CD4-positive, alpha-beta T cell treated with Interleukin-15 for 1 hour (primary cell): ENCODE data around the gene C3orf49.

Source experiments
- DNase-seq: peaks from one replicate; pipeline ENCODE4 v3.0.0-alpha.2; 2020

C3orf49 gene

DNA sequence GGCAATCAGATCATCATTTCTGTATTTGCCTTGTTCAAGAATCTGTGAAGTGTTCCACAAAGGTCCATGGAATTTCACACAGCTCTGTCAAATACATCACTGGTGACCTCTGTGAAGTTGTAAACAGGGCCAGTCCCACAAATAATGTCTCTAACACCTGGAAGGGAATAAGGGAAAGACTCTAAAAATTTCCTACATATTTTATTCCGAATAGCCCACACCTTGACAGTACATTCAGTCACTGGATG lies at the start of gene C3orf49:
TSS of gene C3orf49 (plus strand) at position 149 of the 248 bp plus-strand sequence. CDS start 173 bp downstream, outside the sequence.
- DNase-seq, result no peak

DNA sequence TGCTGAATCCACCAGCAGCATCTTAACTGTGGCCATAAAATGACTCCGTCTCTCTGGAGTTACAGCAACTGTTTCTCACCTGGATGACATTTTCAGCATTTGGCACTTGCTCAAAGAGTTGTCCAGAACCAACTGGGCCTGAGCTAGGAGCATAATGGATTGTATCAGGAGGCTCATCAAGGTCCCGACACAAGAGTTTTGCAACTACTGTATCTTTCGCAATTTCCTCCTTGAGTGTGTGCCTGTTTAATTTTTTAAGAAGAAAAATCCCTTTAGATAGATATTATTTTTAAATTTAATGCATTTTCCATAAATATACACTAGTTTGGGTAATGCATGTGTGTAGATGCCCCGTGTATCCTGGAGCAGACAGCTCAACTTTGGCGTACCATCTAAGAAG lies 44.3 kb upstream of the C3orf49 start:
- DNase-seq, result no peak

GRCh38 chr3:63779227-63779626 lies 39.9 kb upstream of the C3orf49 start:
- no peak for DNase-seq

- DNase-seq, result no peak
These were observed 27.1 kb upstream of the C3orf49 start for GRCh38 chr3:63791974-63792373.

DNA sequence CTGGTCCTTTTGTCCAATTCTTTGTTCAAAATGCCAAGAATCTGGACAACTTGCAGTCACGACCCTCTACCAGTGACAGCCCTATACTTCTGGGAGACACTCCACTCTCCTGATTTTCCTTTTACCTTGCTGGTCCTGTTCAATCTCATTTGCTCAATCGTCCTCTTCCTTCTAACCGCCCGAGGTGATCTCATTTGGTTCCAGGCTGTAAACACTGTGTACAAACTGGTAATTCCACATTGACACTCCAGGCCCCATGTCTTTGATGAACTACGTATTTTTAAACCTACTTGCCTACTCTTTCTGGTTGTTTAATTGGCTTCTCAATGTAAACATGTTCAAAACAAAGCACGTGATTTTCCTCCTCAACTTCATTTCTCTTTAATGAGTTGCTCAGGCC lies 23.7 kb upstream of the C3orf49 start:
- no peak for DNase-seq

DNA sequence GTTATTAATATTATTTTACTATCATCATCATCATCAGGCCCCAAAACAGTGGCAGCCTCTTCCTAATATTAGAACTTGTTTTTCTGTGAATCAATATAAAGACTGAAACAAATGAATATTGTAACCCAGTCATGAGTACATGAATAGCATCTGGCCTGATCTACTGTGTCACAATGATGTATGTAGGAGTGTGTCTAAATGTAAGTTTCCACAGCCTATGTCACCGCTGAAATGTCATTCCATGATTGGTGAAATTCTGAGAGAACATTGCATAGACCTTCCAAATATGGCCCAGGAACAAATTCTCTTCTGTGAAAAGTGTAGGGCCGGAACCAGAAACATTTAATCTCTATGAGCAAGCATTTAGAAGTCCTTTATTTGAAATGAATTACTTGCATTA lies 20.6 kb upstream of the C3orf49 start:
- DNase-seq, result no peak

- no peak for DNase-seq
These were observed 20.1 kb upstream of the C3orf49 start for GRCh38 chr3:63798949-63799348.

- DNase-seq, result no peak
These were observed 19.0 kb upstream of the C3orf49 start for GRCh38 chr3:63800097-63800496.

DNA sequence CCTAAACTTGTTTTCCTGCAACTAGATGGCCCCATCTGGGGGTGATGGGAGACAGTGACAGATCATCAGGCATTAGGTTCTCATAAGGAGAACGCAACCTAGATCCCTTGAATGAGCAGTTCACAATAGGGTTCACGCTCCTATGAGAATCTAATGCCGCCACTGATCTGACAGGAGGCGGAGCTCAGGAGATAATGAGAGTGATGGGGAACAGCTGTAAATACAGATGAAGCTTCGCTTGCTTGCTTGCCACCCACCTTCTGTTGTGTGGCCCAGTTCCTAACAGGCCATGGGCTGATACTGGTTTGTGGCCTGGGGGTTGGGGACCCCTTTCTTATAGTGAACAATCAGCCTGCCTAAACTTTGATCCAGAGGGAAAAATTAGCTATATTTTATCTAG lies 15.2 kb upstream of the C3orf49 start:
- DNase-seq, result no peak

DNA sequence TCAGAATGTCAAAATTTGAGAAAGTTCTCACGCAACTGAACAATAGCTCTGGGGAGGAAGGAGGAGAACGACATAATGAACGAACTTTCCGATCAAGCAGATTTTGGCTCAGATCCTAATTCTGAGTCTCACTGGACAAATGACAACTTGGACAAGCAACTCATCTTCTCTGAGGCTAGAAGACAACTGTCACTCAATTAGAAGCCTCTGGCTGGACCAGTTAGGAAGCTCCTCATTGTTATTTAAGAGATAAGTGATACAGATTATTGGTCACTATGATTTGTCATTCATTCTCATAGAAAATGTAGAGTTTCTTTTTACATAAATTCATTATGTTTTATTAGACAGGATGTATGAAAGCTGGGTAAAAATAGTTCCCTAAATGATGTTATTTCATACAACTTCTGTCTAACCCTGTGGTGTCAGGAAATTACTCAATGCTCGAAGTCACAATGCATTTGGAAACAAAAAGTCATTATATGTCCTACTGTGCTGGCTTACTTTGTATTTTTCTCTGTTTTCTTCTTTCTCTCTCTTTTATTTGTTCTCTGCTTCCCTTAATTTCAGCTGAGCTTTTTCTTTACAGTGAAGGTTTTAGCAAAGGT lies 11.0 kb upstream of the C3orf49 start:
- no peak for DNase-seq

DNA sequence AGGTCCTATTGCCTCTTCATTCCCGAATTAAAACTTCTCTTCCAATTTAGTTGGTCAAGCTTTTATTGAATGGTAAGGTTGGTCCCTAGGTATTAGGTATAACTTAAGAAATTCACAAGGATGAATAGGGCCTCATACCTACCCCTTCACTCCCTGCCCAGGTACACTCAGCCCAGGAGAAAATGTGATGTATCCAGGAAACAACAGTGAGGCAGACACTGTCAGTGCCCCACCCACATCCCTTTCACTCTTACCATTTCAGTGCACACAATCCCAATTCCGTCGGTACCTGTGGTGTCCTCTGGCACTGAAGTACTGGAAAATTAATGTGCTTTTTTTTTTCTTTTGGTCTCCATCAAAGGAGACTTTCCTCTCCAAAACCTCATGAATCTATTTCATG lies 10.5 kb upstream of the C3orf49 start:
- no peak for DNase-seq

DNA sequence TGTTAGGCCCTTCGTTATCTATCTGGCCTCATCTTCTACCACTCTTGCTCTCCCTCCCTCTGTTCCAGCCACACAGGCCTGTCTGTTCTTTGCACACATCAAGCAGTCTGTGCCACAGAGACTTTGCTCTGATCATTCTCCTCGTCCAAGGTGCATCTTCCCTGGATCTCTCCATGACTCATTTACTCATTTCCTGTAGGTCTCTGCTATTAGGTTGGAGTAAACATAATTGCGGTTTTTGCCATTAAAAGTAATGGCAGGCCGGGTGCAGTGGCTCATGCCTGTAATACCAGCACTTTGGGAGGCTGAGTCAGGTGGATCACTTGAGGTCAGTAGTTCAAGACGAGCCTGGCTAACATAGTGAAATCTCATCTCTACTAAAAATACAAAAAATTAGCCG lies 9.5 kb upstream of the C3orf49 start:
- no peak for DNase-seq

DNA sequence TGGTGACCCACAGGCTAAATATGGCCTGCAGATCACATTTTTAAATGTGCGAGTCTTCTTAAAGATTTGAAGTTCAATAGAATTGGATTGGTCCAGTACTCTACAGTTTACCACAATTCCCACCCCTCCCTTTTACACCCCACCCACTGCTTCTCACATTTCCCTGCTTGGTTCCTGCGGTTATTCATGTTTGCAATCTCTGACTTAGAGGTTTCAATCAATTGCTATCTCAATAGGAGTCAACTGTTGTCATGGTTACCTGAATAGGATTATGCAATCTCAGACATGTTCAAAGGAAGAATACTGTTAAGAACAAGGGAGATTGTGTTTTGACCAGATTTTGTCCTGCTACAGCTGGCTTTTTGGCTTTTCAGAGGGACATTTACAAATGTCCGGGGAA lies 4.9 kb upstream of the C3orf49 start:
- no peak for DNase-seq

- DNase-seq, result no peak
These were observed 1.9 kb upstream of the C3orf49 start for GRCh38 chr3:63817225-63817624.

DNA sequence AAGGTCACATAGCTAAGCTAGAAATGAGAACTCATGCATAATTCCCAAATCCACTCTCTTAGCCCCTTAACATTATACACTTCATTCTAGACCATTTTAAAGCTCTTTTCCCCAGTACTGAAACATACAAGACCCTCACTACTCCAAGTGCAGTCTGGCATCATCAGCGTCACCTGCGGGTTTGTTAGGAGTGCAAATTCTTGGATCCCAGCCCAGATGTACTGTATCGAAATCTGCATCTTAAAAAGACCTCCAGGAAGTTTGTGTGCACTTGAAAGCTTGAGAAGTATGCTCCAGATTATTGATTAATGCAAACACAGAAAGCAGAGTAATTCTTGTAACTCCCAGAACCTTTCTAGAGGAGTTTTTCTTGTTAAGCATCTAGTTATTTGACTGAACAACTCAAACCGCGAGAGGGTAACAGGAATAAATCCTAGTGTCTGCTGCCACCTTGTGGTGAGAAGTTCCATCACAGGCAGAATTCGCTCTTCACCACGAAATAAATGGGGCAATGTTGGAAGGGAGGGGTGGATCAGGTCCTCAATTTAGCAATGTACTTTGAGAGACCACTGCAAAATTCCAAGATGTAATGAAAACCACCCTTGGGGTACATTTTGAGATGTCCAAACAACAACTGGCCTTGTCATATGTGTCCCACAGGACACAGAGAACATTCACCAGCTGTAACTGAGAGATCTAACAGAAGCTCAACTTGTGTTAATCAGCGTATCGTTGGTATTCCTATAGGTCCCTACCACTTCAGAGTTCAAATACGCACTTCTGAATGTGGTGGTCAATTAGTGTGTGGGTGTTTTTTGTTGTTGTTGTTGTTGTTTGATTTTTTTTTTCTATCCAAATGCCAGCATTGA lies 583 bp upstream of the C3orf49 start:
- peak; percentile 41 for DNase-seq

DNA sequence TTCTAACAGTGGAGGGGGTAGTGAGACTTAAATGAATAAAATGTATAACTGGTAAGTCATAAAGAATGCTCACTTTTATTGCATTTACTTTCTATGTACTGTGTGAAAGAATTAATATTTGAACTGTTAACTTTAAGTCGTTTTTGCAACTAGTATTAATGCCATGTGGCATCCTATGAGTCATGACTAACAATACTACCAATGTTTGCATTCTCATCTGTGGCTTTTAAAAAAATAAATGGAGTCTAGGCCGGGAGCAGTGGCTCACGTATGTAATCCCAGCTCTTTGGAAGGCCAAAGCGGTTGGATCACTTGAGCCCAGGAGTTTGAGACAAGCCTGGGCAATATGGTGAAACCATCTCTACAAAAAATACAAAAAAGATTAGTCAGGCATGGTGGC lies 5.2 kb downstream of the C3orf49 start:
- no peak for DNase-seq

DNA sequence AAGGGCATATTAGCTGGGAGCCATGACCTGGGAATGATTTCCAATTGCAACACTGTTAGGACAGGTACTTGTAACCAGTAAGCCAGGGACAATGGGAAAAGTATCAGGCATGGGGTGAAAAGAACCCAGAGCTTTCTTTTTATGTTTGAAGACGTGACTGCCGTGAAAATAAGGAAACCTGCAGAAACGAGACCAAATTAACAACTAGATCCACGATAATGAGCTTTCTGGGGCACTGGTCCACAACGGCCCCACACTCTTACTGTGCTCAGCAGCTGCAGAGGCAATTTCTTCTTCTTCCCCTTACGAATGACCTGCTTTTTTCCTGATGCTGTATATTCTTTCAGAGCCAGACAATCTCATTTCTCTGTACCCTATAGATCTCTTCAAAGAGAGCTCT lies 11.4 kb downstream of the C3orf49 start:
- no peak for DNase-seq

DNA sequence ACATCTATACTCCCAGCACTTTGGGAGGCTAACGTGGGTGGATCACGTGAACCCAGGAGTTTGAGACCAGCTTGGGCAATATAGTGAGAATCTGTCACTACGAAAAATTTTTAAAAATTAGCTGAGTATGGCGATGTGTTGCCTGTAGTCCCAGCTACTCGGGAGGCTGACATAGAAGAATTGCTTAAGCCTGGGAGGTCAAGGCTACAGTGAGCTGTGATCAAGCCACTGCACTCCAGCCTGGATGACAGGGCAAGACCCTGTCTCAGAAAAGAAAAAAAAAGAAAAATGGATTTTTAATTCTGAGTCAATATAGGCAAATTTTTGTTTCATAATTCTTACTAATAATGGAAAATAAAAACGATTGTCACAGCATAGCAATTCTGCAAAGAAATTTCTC lies 13.3 kb downstream of the C3orf49 start:
- DNase-seq, result no peak

- no peak for DNase-seq
These were observed 22.6 kb downstream of the C3orf49 start for GRCh38 chr3:63841704-63842103.

GRCh38 chr3:63842127-63842526 lies 23.0 kb downstream of the C3orf49 start:
- no peak for DNase-seq

GRCh38 chr3:63845215-63845614 lies 26.1 kb downstream of the C3orf49 start:
- no peak for DNase-seq

GRCh38 chr3:63847718-63848450 lies 28.8 kb downstream of the C3orf49 start:
- DNase-seq, result no peak

GRCh38 chr3:63849175-63849574 lies 30.1 kb downstream of the C3orf49 start:
- DNase-seq, result no peak

DNA sequence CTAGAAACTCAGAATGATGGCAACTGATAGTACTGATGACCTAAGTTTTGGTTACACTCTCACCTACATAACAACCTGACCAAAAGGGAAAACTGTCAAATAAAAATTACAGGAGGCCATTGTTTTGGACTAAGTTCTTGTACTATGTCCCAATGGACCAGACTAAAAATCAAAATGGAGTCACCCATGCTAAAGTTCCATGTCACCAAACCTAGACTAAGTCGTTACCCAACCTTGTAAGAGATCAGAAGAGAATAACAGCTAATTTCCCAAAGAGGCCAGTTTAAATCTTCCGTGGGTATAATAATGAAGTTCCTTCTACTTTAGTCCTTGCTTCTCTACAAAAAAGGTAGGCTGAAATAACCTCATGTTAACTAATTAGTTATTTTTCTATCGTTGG lies 32.2 kb downstream of the C3orf49 start:
- no peak for DNase-seq
